GM18909 (cell line): Measurements from ENCODE around the gene DTX1.

Source experiments
- ATAC-seq: cut with Tn5 transposase; IDR thresholded peaks from one replicate; pipeline ENCODE4 v1.9.1; 2021; ENCODE audit warnings: mild to moderate bottlenecking; ENCODE audit not compliant: unreplicated experiment, poor library complexity

Gene DTX1

GRCh38 chr12:113056631-113057488 lies at the start of gene DTX1:
Gene DTX1 (plus strand): TSS chr12:113056730. CDS start chr12:113058193, 1,463 bp downstream.
- ATAC-seq, result no peak

GRCh38 chr12:113007166-113007565 lies 49.4 kb upstream of the DTX1 start:
- no peak for ATAC-seq

GRCh38 chr12:113010701-113011100 lies 45.8 kb upstream of the DTX1 start:
- ATAC-seq, result no peak

GRCh38 chr12:113014565-113014964 lies 42.0 kb upstream of the DTX1 start:
- ATAC-seq, result no peak

- ATAC-seq, result no peak
Observed at GRCh38 chr12:113016796-113017195, 39.7 kb upstream of the DTX1 start.

GRCh38 chr12:113019025-113019424 lies 37.5 kb upstream of the DTX1 start:
- ATAC-seq, result no peak

GRCh38 chr12:113021500-113021899 lies 35.0 kb upstream of the DTX1 start:
- ATAC-seq, result no peak

GRCh38 chr12:113022563-113023297 lies 33.8 kb upstream of the DTX1 start:
- ATAC-seq, result no peak

GRCh38 chr12:113027726-113028125 lies 28.8 kb upstream of the DTX1 start:
- ATAC-seq, result no peak

- ATAC-seq, result no peak
Observed at GRCh38 chr12:113030875-113031525, 25.5 kb upstream of the DTX1 start.

GRCh38 chr12:113039911-113040445 lies 16.6 kb upstream of the DTX1 start:
- no peak for ATAC-seq

- ATAC-seq, result no peak
Observed at GRCh38 chr12:113040722-113041171, 15.8 kb upstream of the DTX1 start.

- no peak for ATAC-seq
Observed at GRCh38 chr12:113041560-113041959, 15.0 kb upstream of the DTX1 start.

GRCh38 chr12:113043240-113043639 lies 13.3 kb upstream of the DTX1 start:
- no peak for ATAC-seq

GRCh38 chr12:113044516-113044915 lies 12.0 kb upstream of the DTX1 start:
- ATAC-seq, result no peak

- ATAC-seq, result no peak
Observed at GRCh38 chr12:113048716-113049127, 7.8 kb upstream of the DTX1 start.

- no peak for ATAC-seq
Observed at GRCh38 chr12:113049976-113050742, 6.4 kb upstream of the DTX1 start.

- no peak for ATAC-seq
Observed at GRCh38 chr12:113050795-113051194, 5.7 kb upstream of the DTX1 start.

GRCh38 chr12:113051759-113052158 lies 4.8 kb upstream of the DTX1 start:
- ATAC-seq, result no peak

- ATAC-seq, result no peak
Observed at GRCh38 chr12:113052326-113052725, 4.2 kb upstream of the DTX1 start.
